Measurements from ENCODE around the gene BRK1. TPM values are rescaled to one million over a fixed set of nuclear protein-coding genes. Genes with fewer than 3 reads are reported as not detected.

BRK1 gene
- polyA plus RNA-seq, 1 experiment = 202 TPM

- H3K4me3 ChIP-seq (ENCODE audit: low read depth, low read length) = no peak overlapping the region
- DNase-seq (ENCODE audit: low read depth, low spot score) = no peak
- no peaks in the 10 kb centered on the region for H3K9me3 ChIP-seq (ENCODE audit: control insufficient read depth, insufficient read depth, low read length)
- no peak overlapping the region for H3K27ac ChIP-seq (ENCODE audit: low read depth, low read length)
- POLR2A ChIA-PET = no interaction called here
- CTCF ChIA-PET = no interaction called here
- no peak for TF ChIP-seq CTCF (IDR thresholded peaks at IDR 0.05; ENCODE audit: low read depth, low read length)
- no peaks in the 10 kb centered on the region for H3K27me3 ChIP-seq (ENCODE audit: control insufficient read depth, insufficient read depth, low read length)
These were observed 8.6 kb upstream of the BRK1 start for GRCh38 chr3:10106919-10107318.

GRCh38 chr3:10108091-10108490 is 7.4 kb upstream of the BRK1 start, which contains the start of gene FANCD2OS:
TSS of gene FANCD2OS (minus strand) at chr3:10108255. CDS start at chr3:10104774, 3,481 bp downstream.
- Histone ChIP-seq H3K27ac (ENCODE audit: low read depth, low read length) (no peak within 1 kb of the TSS), H3K9me3 (ENCODE audit: control insufficient read depth, insufficient read depth, low read length) (no peaks in the 10 kb centered on the region), H3K27me3 (ENCODE audit: control insufficient read depth, insufficient read depth, low read length) (no peaks in the 10 kb centered on the region), H3K4me3 (ENCODE audit: low read depth, low read length) (no peak within 1 kb of the TSS)
- ChIA-PET POLR2A (no interaction called here), CTCF (no interaction called here)
- no peak for TF ChIP-seq CTCF (IDR thresholded peaks at IDR 0.05; ENCODE audit: low read depth, low read length)
- no peak for DNase-seq (ENCODE audit: low read depth, low spot score)

- H3K27me3 ChIP-seq (ENCODE audit: control insufficient read depth, insufficient read depth, low read length) = no peaks in the 10 kb centered on the region
- ChIA-PET CTCF (interaction anchor here (1.7 kb wide), 2 partner anchors 148 to 169 kb away, joined by 4 to 8 read pairs; no protein-coding TSS in a partner anchor), POLR2A (no interaction called here)
- no peak for TF ChIP-seq CTCF (IDR thresholded peaks at IDR 0.05; ENCODE audit: low read depth, low read length)
- H3K9me3 ChIP-seq (ENCODE audit: control insufficient read depth, insufficient read depth, low read length) = no peaks in the 10 kb centered on the region
- DNase-seq (ENCODE audit: low read depth, low spot score) = no peak
- peak overlapping the region; percentile 25 for H3K27ac ChIP-seq (ENCODE audit: low read depth, low read length)
- H3K4me3 ChIP-seq (ENCODE audit: low read depth, low read length) = peak overlapping the region; percentile 70
These were observed 624 bp downstream of the BRK1 start for GRCh38 chr3:10116138-10116460.

- no peak for TF ChIP-seq CTCF (IDR thresholded peaks at IDR 0.05; ENCODE audit: low read depth, low read length)
- no peak for DNase-seq (ENCODE audit: low read depth, low spot score)
- H3K4me3 ChIP-seq (ENCODE audit: low read depth, low read length) = peak overlapping the region; percentile 70
- no peak overlapping the region for H3K27ac ChIP-seq (ENCODE audit: low read depth, low read length)
- no peaks in the 10 kb centered on the region for H3K9me3 ChIP-seq (ENCODE audit: control insufficient read depth, insufficient read depth, low read length)
- POLR2A ChIA-PET = no interaction called here
- H3K27me3 ChIP-seq (ENCODE audit: control insufficient read depth, insufficient read depth, low read length) = no peaks in the 10 kb centered on the region
- CTCF ChIA-PET = interaction anchor here (1.7 kb wide), 2 partner anchors 147 to 170 kb away, joined by 4 to 8 read pairs; no protein-coding TSS in a partner anchor
These were observed 1.5 kb downstream of the BRK1 start for GRCh38 chr3:10116928-10117327.

GRCh38 chr3:10119376-10119775 is 3.9 kb downstream of the BRK1 start:
- no peak overlapping the region for H3K4me3 ChIP-seq (ENCODE audit: low read depth, low read length)
- TF ChIP-seq CTCF (IDR thresholded peaks at IDR 0.05; ENCODE audit: low read depth, low read length) = no peak
- no peaks in the 10 kb centered on the region for H3K9me3 ChIP-seq (ENCODE audit: control insufficient read depth, insufficient read depth, low read length)
- POLR2A ChIA-PET = interaction anchor here (0.7 kb wide), 1 partner anchor 158 kb away, joined by 5 read pairs; no protein-coding TSS in a partner anchor
- no peak overlapping the region for H3K27ac ChIP-seq (ENCODE audit: low read depth, low read length)
- DNase-seq (ENCODE audit: low read depth, low spot score) = no peak
- H3K27me3 ChIP-seq (ENCODE audit: control insufficient read depth, insufficient read depth, low read length) = no peaks in the 10 kb centered on the region
- CTCF ChIA-PET = no interaction called here

Data from AG04450 (cell line).